ENCODE results near the gene NLRP10. TPM values are rescaled to one million over a fixed set of nuclear protein-coding genes. Genes with fewer than 3 reads are reported as not detected.

The NLRP10 gene
- total RNA-seq, 1 experiment from 2014 or later, result not detected

- no peak overlapping the region for H3K56ac ChIP-seq (ENCODE audit: insufficient read length, low read depth, low read length)
- no peak overlapping the region for H4K5ac ChIP-seq (ENCODE audit: insufficient read length, low read depth, low read length)
- H3K4me3 Mint-ChIP-seq, result no peak overlapping the region
- no peak overlapping the region for H2BK5ac ChIP-seq (ENCODE audit: insufficient read length, low read length)
- H2BK20ac ChIP-seq (ENCODE audit: low read depth, low read length, poor library complexity, severe bottlenecking), result no peak overlapping the region
- no peak overlapping the region for H3K27ac Mint-ChIP-seq
- H3K27me3 Mint-ChIP-seq (ENCODE audit: low read depth), result peaks cover 1% of the 10 kb centered on the region; the same call in 1 of the 2 replicates
- no peak overlapping the region for H3T11ph ChIP-seq (ENCODE audit: low read length)
- H2BK120ac ChIP-seq (ENCODE audit: low read depth, low read length, poor library complexity, severe bottlenecking), result no peak overlapping the region
- H2BK15ac ChIP-seq (ENCODE audit: low read depth, low read length), result no peak overlapping the region
- no peak overlapping the region for H4K8ac ChIP-seq (replicated peaks; ENCODE audit: insufficient read length, low read depth, low read length)
- H3K4me2 ChIP-seq (ENCODE audit: insufficient read depth, insufficient read length, low read length), result no peak overlapping the region
- H3K9ac ChIP-seq (ENCODE audit: extremely low read depth, insufficient read length, low read length), result no peak overlapping the region
- H3K18ac ChIP-seq (ENCODE audit: insufficient read length, low read depth, low read length), result no peak overlapping the region
- no peaks in the 10 kb centered on the region for H3K23me2 ChIP-seq (ENCODE audit: insufficient read length, low read depth, low read length, poor library complexity, severe bottlenecking)
- no peak overlapping the region for H2BK12ac ChIP-seq (ENCODE audit: insufficient read length, low read depth, low read length)
- no peak overlapping the region for H3K14ac ChIP-seq (ENCODE audit: insufficient read depth, low read length)
- H3K27ac ChIP-seq (ENCODE audit: insufficient read length, low read depth, low read length), result no peak overlapping the region
- H3K9me3 ChIP-seq (ENCODE audit: control insufficient read depth, low read depth, low read length), result no peaks in the 10 kb centered on the region
- no peaks in the 10 kb centered on the region for H3K9me3 Mint-ChIP-seq
- no peaks in the 10 kb centered on the region for H3K79me1 ChIP-seq (ENCODE audit: insufficient read depth, low read depth, low read length, poor library complexity, severe bottlenecking)
- H3K4ac ChIP-seq (ENCODE audit: low read depth, low read length), result no peak overlapping the region
- no peaks in the 10 kb centered on the region for H4K20me1 ChIP-seq (ENCODE audit: control insufficient read depth, insufficient read depth, insufficient read length)
- H3K4me1 Mint-ChIP-seq, result no peaks in the 10 kb centered on the region
- no peak for DNase-seq
- no peak for TF ChIP-seq CTCF (conservative IDR thresholded peaks at IDR 0.05)
- no peak overlapping the region for H2AFZ ChIP-seq (ENCODE audit: low read length)
- H3K23ac ChIP-seq (ENCODE audit: insufficient read length, low read depth, low read length), result no peak overlapping the region
- no peaks in the 10 kb centered on the region for H3K4me1 ChIP-seq (ENCODE audit: insufficient read depth, low read length)
- no CpG with 5 or more reads among the region's 10 CpGs for WGBS (ENCODE audit: extremely low coverage, insufficient read length, low lambda C conversion rate)
- no peak overlapping the region for H4K91ac ChIP-seq (ENCODE audit: insufficient read length, low read depth, low read length)
- H3K27me3 ChIP-seq (ENCODE audit: insufficient read depth, low read length), result no peaks in the 10 kb centered on the region
- H2AK5ac ChIP-seq (ENCODE audit: insufficient read length, low read length), result no peak overlapping the region
- H3K36me3 Mint-ChIP-seq (ENCODE audit: insufficient read depth in 1 of 3, low read depth in 3 of 3), result peaks cover 26 to 42% (median 35%) of the 10 kb centered on the region in 3 experiments
- H3K79me2 ChIP-seq (ENCODE audit: insufficient read depth, low read length), result no peaks in the 10 kb centered on the region
Observed at GRCh38 chr11:7999795-8000194, 34.5 kb upstream of the NLRP10 start.
